Measurements from ENCODE around the gene CAB39.
"Not testable (repeated sequence)": the region's sequence is repeated elsewhere in the genome, so short reads cannot be mapped to it uniquely, and the experiment has no call there.

CAB39 gene

DNA sequence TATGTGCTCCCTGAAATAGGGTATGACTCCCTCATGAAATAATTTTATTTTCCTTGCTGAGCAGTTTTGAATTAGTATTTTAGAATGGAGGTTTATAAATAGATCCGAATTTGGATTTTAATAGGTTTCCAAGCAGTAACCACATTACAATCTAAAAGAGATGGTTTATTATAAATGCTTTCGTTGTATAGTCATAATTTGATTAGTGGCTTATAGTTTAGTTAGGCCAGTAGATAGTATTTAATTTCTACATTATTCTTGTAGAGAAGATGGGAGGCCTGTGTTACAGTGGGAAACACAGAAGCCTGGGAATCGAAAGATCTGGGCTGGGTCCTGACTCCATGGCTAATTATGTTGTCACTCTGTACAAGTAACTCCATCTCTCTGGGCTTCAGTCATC lies 6.7 kb downstream of the CAB39 start:
- TF ChIP-seq, protein P1, sequence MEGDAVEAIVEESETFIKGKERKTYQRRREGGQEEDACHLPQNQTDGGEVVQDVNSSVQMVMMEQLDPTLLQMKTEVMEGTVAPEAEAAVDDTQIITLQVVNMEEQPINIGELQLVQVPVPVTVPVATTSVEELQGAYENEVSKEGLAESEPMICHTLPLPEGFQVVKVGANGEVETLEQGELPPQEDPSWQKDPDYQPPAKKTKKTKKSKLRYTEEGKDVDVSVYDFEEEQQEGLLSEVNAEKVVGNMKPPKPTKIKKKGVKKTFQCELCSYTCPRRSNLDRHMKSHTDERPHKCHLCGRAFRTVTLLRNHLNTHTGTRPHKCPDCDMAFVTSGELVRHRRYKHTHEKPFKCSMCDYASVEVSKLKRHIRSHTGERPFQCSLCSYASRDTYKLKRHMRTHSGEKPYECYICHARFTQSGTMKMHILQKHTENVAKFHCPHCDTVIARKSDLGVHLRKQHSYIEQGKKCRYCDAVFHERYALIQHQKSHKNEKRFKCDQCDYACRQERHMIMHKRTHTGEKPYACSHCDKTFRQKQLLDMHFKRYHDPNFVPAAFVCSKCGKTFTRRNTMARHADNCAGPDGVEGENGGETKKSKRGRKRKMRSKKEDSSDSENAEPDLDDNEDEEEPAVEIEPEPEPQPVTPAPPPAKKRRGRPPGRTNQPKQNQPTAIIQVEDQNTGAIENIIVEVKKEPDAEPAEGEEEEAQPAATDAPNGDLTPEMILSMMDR (IDR thresholded peaks at IDR 0.05; ENCODE audit: low read depth, low read length, missing control alignments), result no peak
- DNase-seq (ENCODE audit: extremely low read depth, low read depth), result no peak
- no peak overlapping the region for H3K4me3 ChIP-seq (replicated peaks; ENCODE audit: low read depth, low read length)

GRCh38 chr2:230721712-230722111 lies 9.1 kb downstream of the CAB39 start:
- DNase-seq (ENCODE audit: extremely low read depth, low read depth), result no peak
- TF ChIP-seq, protein P1 (IDR thresholded peaks at IDR 0.05; ENCODE audit: low read depth, low read length, missing control alignments), result no peak
- no peak overlapping the region for H3K4me3 ChIP-seq (replicated peaks; ENCODE audit: low read depth, low read length)

DNA sequence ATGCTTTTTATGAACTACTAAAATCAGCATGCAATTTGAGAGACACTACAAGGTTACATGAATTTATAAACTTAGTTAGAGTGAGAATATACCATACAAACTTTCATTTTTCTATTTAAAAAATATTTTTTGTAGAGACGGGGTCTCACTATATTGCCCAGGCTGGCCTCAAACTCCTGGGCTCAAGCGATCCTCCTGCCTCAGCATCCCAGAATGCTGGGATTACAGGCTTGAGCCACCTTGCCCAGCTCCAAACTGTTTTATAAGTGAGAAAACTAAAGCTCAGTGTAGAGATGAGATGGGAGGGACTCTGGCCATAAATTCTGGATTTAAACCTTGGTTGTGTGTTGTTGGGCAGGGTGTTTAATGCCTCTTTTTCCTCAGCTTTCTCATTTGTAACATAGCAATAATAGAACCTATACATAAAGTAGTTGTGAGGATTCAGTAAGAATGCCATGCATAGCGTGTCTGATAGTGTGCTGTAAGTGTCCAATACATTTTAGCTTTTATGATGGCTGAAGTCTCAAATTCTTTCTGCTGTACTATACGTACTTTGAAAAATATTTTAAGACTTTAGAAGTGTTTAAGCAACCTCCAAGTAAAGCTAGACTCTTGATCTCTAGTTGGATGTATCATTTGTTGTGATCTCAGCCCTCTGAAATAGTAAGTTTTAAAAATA lies 9.7 kb downstream of the CAB39 start:
- TF ChIP-seq, protein P1 (IDR thresholded peaks at IDR 0.05; ENCODE audit: low read depth, low read length, missing control alignments), result no peak
- no peak overlapping the region for H3K4me3 ChIP-seq (replicated peaks; ENCODE audit: low read depth, low read length)

GRCh38 chr2:230723363-230723762 lies 10.7 kb downstream of the CAB39 start:
- TF ChIP-seq, protein P1 (IDR thresholded peaks at IDR 0.05; ENCODE audit: low read depth, low read length, missing control alignments), result no peak
- H3K4me3 ChIP-seq (replicated peaks; ENCODE audit: low read depth, low read length), result no peak overlapping the region
- DNase-seq (ENCODE audit: extremely low read depth, low read depth), result no peak

More for the DNA sequence above, 9.7 kb downstream of the CAB39 start:
- no peak for DNase-seq (ENCODE audit: extremely low read depth, low read depth)

GRCh38 chr2:230724957-230725356 lies 12.3 kb downstream of the CAB39 start:
- not testable (repeated sequence) for H3K4me3 ChIP-seq (replicated peaks; ENCODE audit: low read depth, low read length); DNase-seq (ENCODE audit: extremely low read depth, low read depth)

DNA sequence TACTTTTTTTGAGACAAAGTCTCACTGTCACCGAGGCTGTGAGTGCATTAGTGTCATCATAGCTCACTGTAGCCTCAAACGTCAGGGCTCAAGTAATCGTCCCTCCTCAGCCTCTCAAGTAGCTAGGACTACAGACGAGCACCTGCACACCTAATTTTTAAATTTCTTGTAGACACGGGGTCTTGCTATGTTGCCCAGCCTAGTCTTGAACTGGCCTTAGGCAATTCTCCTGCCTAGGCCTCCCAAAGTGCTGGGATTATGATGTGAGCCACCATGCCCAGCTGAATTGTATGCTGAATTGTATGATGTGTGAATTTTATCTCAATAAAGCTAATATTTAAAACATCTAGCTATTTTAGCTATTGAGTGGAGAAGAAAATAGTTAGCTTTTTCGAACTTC lies 18.9 kb downstream of the CAB39 start:
- TF ChIP-seq, protein P1 (IDR thresholded peaks at IDR 0.05; ENCODE audit: low read depth, low read length, missing control alignments), result no peak
- no peak for DNase-seq (ENCODE audit: extremely low read depth, low read depth)
- no peak overlapping the region for H3K4me3 ChIP-seq (replicated peaks; ENCODE audit: low read depth, low read length)

- no peak overlapping the region for H3K4me3 ChIP-seq (replicated peaks; ENCODE audit: low read depth, low read length)
Measured at GRCh38 chr2:230732914-230733401, 20.3 kb downstream of the CAB39 start.

More at GRCh38 chr2:230732914-230733401, 20.3 kb downstream of the CAB39 start:
- no peak for DNase-seq (ENCODE audit: extremely low read depth, low read depth)
- TF ChIP-seq, protein P1 (IDR thresholded peaks at IDR 0.05; ENCODE audit: low read depth, low read length, missing control alignments), result no peak
